Muscle of leg (tissue), 11 donors: ENCODE measurements around the gene NFIX. TPM values are rescaled to one million over a fixed set of nuclear protein-coding genes. Genes with fewer than 3 reads are reported as not detected.
A peak's percentile ranks its signal among the peaks of the same experiment; 100 is the strongest.

Experiments
- DNase-seq: peaks from one replicate; pipeline ENCODE4 v3.0.0; 2013
- H3K27ac ChIP-seq: one replicate; pipeline ENCODE4 v1.5.1; 2013; ENCODE audit warnings: mild to moderate bottlenecking, low read length, control low read depth
- H3K27me3 ChIP-seq: one replicate; pipeline ENCODE4 v1.6.1; 2013; ENCODE audit warnings: low read length; ENCODE audit not compliant: control insufficient read depth, insufficient read depth
- H3K36me3 ChIP-seq: one replicate; pipeline ENCODE4 v1.6.1; 2013; ENCODE audit warnings: low read length; ENCODE audit not compliant: control insufficient read depth, insufficient read depth
- H3K4me1 ChIP-seq: one replicate; pipeline ENCODE4 v1.6.1; 2013; ENCODE audit warnings: low read length; ENCODE audit not compliant: control insufficient read depth, insufficient read depth
- H3K4me3 ChIP-seq: one replicate; pipeline ENCODE4 v1.5.1; 2013; ENCODE audit warnings: low read length, control low read depth
- H3K9me3 ChIP-seq: replicated peaks from 2 replicates; pipeline ENCODE4 v1.6.1; 2013; ENCODE audit warnings: low read depth, low read length; ENCODE audit not compliant: control insufficient read depth
- WGBS: methylation state at CpG from one replicate; pipeline ENCODE4 v1.1.5; 2013; ENCODE audit warnings: missing lambda C conversion rate; ENCODE audit not compliant: insufficient coverage; 5-methylcytosine and 5-hydroxymethylcytosine counted together
- polyA plus RNA-seq, 8 donors: library from polyadenylated mRNA; unstranded; fragments of 120-200 nt; gene quantifications; one replicate each; pipeline versions ENCODE4 v1.2.1 to v1.2.3, GENCODE V29; 2013; ENCODE audit warnings: inconsistent platforms in 1 of 8, low replicate concordance in 1 of 8; ENCODE audit not compliant: insufficient read length in 8 of 8, insufficient read depth in 1 of 8
- total RNA-seq: library from RNA; stranded (reverse); fragments of 120-200 nt; gene quantifications from one replicate; pipeline ENCODE4 v1.2.4, GENCODE V29; 2013

NFIX gene
- total and polyA plus RNA-seq, 9 donors: 38.1 to 140 (median 106) TPM

DNA sequence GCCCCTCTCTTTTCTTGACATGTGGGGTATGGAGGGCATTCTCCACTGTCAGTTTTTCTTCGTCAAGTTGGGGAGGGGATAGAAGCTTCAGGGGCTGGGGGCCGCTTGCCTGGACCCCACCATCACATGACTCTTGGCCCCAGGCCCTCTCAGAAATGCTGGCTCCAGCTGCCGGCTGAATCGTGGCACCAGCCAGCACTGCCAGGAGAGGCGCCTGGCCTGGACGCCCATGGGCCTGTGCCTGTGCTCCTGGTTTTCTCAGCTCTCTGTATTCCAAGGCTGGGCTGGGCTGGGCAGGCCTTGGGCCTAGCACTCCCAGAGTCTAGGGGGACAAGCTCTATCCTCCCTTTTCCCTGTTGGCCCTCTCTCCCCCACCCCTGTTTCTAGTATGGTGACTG is 68.8 kb downstream of the NFIX start:
- Histone ChIP-seq H3K27ac (peak overlapping the region; percentile 54), H3K36me3 (peaks cover 17% of the 10 kb centered on the region), H3K27me3 (peaks cover 2% of the 10 kb centered on the region), H3K4me1 (peaks cover 100% of the 10 kb centered on the region), H3K4me3 (no peak overlapping the region), H3K9me3 (no peaks in the 10 kb centered on the region)
- DNase-seq: no peak
- 41% methylated on average over 5 of the region's 6 CpGs for WGBS

- Histone ChIP-seq H3K4me1 (peaks cover 100% of the 10 kb centered on the region), H3K4me3 (no peak overlapping the region), H3K27me3 (peaks cover 2% of the 10 kb centered on the region), H3K27ac (no peak overlapping the region), H3K36me3 (peaks cover 21% of the 10 kb centered on the region), H3K9me3 (no peaks in the 10 kb centered on the region)
- 76% methylated on average over 4 of the region's 5 CpGs for WGBS
- no peak for DNase-seq
Measured at GRCh38 chr19:13066226-13066625, 71.0 kb downstream of the NFIX start.

- Histone ChIP-seq H3K4me3 (no peak overlapping the region), H3K27ac (no peak overlapping the region), H3K4me1 (peaks cover 100% of the 10 kb centered on the region), H3K27me3 (no peaks in the 10 kb centered on the region), H3K9me3 (no peaks in the 10 kb centered on the region), H3K36me3 (peaks cover 21% of the 10 kb centered on the region)
- no peak for DNase-seq
- WGBS: 32% methylated on average over 5 of the region's 17 CpGs
Measured at GRCh38 chr19:13066933-13067807, 71.9 kb downstream of the NFIX start.

DNA sequence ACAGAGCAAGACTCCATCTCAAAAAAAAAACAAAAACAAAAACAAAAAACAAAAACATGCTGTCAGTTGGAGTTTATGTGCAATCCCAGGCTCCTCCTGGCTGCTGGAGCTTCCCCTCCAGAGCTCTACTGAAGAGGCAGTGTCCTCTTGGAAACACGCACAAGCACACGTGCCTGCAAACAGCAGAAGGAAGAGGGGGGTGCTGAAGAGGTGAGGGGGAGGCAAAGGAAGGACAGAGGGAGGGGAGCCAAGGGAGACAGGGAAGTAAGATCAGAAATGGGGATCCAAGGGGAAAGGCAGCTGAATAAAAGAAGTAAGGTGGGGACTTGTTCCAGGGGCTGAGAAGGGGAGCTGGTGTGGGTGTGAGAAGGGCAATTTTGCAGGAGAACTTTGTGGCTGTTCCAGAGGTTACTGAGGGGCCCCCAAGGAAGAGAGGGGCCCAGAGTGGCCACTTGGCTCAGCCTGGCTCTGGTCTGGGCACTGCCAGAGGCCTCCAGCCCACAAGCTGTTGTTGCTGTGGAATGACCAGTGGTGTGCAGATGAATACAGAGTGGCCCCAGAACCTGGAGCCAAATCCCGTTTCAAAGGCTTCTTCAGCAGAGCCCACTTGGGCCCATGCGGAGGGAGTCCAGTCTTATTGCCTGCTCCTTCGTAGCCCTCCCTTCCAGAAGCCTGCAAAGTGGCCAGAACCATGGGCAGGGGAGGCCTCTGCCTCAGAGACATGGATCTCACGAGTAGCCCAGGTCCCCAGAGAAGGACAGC is 73.0 kb downstream of the NFIX start:
- no peaks in the 10 kb centered on the region for H3K9me3 ChIP-seq
- no peak overlapping the region for H3K4me3 ChIP-seq
- DNase-seq: peak; percentile 88
- no peak overlapping the region for H3K27ac ChIP-seq
- peaks cover 97% of the 10 kb centered on the region for H3K4me1 ChIP-seq
- WGBS: 47% methylated on average over 5 of the region's 6 CpGs
- H3K27me3 ChIP-seq: no peaks in the 10 kb centered on the region
- peaks cover 30% of the 10 kb centered on the region for H3K36me3 ChIP-seq

DNA sequence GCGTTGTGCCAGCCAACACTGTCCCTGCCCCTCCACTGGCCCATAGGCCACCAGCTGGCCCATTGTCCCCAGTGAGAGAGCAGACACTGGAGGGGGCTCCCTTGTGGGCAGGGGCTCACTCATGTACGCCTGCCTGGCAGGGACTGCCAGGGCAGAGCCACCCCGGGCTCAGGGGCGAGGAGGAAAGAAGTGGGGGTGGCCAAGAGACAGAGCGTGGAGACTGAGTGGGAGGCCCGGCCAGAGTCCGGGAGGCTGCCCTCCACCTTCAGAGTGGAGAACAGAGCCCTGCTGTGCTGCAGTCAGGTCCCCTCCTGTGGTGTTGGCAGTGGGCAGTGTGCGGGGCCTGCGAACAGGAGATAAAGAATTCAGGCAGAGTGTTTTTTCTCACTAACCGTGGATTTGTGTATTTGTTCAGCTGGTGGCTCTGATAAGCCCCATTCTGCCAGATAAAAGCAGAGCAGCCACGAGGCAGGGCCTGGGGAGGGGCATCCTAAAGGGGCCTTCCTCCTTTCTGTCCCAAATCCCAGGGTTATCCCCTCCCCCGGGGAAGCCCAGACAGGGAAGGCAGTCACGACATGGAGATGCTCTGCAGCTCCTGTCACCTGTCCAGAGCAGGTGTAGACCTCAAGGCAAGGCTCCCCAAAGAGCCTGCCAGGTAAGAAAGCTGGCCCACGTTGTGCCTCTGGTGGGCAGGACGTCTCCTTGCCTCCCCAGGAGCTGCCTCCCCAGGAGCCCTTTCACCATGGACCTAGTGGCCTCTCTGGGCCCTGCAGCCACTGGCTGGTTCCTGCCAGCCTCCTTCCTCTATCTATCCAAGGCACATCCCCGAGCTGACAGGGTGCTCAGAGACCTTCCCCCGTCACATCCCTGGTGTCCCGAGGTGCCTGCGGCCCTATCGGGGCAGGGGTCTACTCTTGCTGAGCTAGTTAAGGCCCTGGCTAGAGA is 74.4 kb downstream of the NFIX start:
- H3K9me3 ChIP-seq: no peaks in the 10 kb centered on the region
- no peak overlapping the region for H3K4me3 ChIP-seq

DNA sequence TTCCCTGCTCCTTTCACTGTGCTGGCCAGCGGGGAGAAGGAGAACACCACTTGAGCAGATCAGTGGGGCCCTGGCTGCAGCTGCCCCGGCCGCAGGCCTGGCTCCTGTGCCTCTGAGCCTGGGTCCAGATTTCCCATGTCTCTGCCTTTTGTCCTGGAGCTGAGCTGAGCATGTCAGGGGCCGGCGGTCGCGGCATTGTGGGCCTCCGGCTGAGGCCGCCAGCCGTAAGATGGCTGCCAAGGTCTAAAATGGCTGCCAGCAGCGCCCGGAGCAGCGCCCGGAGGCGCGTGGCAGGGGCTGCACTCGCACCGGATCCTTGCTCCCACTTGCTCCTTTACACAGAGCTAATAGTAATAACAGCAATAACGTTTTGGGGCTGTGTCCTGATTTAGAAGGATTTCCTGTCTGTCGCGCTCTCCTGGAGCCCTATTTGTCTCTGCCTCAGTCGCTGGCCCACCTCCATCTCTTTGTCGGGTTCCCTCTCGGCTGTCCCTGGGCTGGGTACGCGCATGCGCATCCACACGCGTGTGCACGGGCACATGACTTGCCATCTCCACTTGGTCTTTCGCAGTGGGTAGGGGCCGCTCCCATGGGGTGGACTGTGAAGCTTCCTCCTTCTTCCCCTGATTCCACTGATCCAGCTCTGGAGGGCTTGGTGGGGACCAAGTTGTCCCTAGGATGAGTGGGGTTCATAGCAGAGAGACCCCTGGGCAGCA is 75.3 kb downstream of the NFIX start:
- WGBS: 70% methylated on average over 17 of the region's 32 CpGs
- Histone ChIP-seq H3K27me3 (no peaks in the 10 kb centered on the region), H3K36me3 (peaks cover 43% of the 10 kb centered on the region), H3K4me3 (no peak overlapping the region), H3K9me3 (no peaks in the 10 kb centered on the region), H3K4me1 (peaks cover 85% of the 10 kb centered on the region), H3K27ac (peak overlapping the region; percentile 65)
- DNase-seq: no peak

More for the DNA sequence above, 74.4 kb downstream of the NFIX start:
- Histone ChIP-seq H3K4me1 (peaks cover 88% of the 10 kb centered on the region), H3K27me3 (no peaks in the 10 kb centered on the region), H3K36me3 (peaks cover 39% of the 10 kb centered on the region), H3K27ac (peak overlapping the region; percentile 65)
- WGBS: 47% methylated on average over 14 of the region's 20 CpGs
- DNase-seq: no peak

GRCh38 chr19:13071444-13072187 is 76.3 kb downstream of the NFIX start:
- 55% methylated on average over 5 of the region's 9 CpGs for WGBS
- Histone ChIP-seq H3K27me3 (no peaks in the 10 kb centered on the region), H3K4me1 (peaks cover 85% of the 10 kb centered on the region), H3K4me3 (no peak overlapping the region), H3K9me3 (no peaks in the 10 kb centered on the region), H3K27ac (peak overlapping the region; percentile 65), H3K36me3 (peaks cover 47% of the 10 kb centered on the region)
- DNase-seq: no peak

GRCh38 chr19:13072188-13072908 is 77.1 kb downstream of the NFIX start:
- H3K4me1 ChIP-seq: peaks cover 85% of the 10 kb centered on the region
- 64% methylated on average over 8 of the region's 9 CpGs for WGBS
- H3K27me3 ChIP-seq: no peaks in the 10 kb centered on the region
- H3K27ac ChIP-seq: peak overlapping the region; percentile 7
- H3K36me3 ChIP-seq: peaks cover 44% of the 10 kb centered on the region
- H3K4me3 ChIP-seq: no peak overlapping the region
- no peak for DNase-seq
- no peaks in the 10 kb centered on the region for H3K9me3 ChIP-seq
